Activated naive CD4-positive, alpha-beta T cell treated with anti-CD3 and anti-CD28 coated beads, Interleukin-2, amount 50 U/mL, for 24 hours (primary cell): ENCODE measurements around the gene GABRB2.
A peak's percentile ranks its signal among the peaks of the same experiment; 100 is the strongest.

Experiments
- H3K27ac Mint-ChIP-seq: one replicate; pipeline ENCODE4 v1.8.0; 2021; ENCODE audit warnings: mild to moderate bottlenecking, mixed read lengths
- H3K27me3 Mint-ChIP-seq: one replicate; pipeline ENCODE4 v1.8.0; 2021; ENCODE audit warnings: mixed read lengths
- H3K36me3 Mint-ChIP-seq: one replicate; pipeline ENCODE4 v1.8.0; 2021; ENCODE audit warnings: mixed read lengths
- H3K4me1 Mint-ChIP-seq: one replicate; pipeline ENCODE4 v1.8.0; 2021; ENCODE audit warnings: mixed read lengths
- H3K4me3 Mint-ChIP-seq: one replicate; pipeline ENCODE4 v1.8.0; 2021; ENCODE audit warnings: mild to moderate bottlenecking, mixed read lengths
- H3K9me3 Mint-ChIP-seq: one replicate; pipeline ENCODE4 v1.8.0; 2021; ENCODE audit warnings: mixed read lengths

Gene GABRB2

DNA sequence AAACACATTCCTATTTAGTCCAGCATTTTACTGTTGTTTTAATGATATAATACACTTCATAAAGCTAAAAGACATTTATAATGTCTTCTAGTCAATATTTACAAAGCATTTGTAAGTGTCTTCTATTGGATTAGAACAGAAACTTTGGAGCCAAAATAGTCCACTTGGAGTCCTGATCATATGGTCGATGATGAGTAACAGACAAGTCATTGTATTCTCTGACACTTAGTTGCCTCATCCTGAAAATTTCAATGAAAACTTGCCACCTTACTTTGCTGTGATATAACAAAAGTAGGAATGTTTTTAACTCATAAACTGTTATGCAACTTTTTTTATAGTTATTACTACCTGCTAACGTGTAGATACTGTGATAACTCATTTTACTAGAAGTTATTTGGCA, 132.5 kb downstream of the GABRB2 start:
- Mint-ChIP-seq H3K4me3 (no peak overlapping the region), H3K4me1 (no peaks in the 10 kb centered on the region), H3K36me3 (no peaks in the 10 kb centered on the region), H3K27me3 (no peaks in the 10 kb centered on the region), H3K9me3 (no peaks in the 10 kb centered on the region), H3K27ac (no peak overlapping the region)

DNA sequence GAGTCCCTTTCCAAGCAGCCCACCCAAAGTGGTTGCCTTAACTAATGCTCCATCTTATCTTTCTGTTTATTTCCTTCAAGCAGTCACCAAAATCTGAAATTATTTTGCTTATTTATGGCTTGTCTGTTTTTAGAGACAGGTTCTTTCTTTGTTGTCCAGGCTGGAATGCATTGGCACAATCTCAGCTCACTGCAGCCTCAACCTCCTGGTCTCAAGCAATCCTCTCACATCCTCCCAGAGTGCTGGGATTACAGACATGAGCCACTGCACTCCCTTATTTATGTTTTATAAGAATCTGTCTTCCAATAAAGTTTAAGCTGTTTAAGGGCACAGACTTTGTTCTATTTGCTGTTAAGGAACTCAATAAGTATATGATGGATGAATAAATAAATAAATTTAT, 133.7 kb downstream of the GABRB2 start:
- Mint-ChIP-seq H3K9me3 (no peaks in the 10 kb centered on the region), H3K27ac (no peak overlapping the region), H3K36me3 (no peaks in the 10 kb centered on the region), H3K4me1 (no peaks in the 10 kb centered on the region), H3K4me3 (no peak overlapping the region), H3K27me3 (no peaks in the 10 kb centered on the region)

- Mint-ChIP-seq H3K27ac (no peak overlapping the region), H3K4me1 (no peaks in the 10 kb centered on the region), H3K27me3 (no peaks in the 10 kb centered on the region), H3K4me3 (no peak overlapping the region), H3K36me3 (no peaks in the 10 kb centered on the region), H3K9me3 (no peaks in the 10 kb centered on the region)
Measured at GRCh38 chr5:161411156-161411555, 135.4 kb downstream of the GABRB2 start.

- Mint-ChIP-seq H3K4me1 (no peaks in the 10 kb centered on the region), H3K27me3 (no peaks in the 10 kb centered on the region), H3K27ac (no peak overlapping the region), H3K4me3 (no peak overlapping the region), H3K36me3 (no peaks in the 10 kb centered on the region), H3K9me3 (no peaks in the 10 kb centered on the region)
Measured at GRCh38 chr5:161410640-161411039, 135.9 kb downstream of the GABRB2 start.

- no peaks in the 10 kb centered on the region for H3K36me3 Mint-ChIP-seq
- no peaks in the 10 kb centered on the region for H3K4me1 Mint-ChIP-seq
- no peak overlapping the region for H3K27ac Mint-ChIP-seq
- no peaks in the 10 kb centered on the region for H3K9me3 Mint-ChIP-seq
- no peaks in the 10 kb centered on the region for H3K27me3 Mint-ChIP-seq
- no peak overlapping the region for H3K4me3 Mint-ChIP-seq
Measured at GRCh38 chr5:161409471-161409870, 137.1 kb downstream of the GABRB2 start.

DNA sequence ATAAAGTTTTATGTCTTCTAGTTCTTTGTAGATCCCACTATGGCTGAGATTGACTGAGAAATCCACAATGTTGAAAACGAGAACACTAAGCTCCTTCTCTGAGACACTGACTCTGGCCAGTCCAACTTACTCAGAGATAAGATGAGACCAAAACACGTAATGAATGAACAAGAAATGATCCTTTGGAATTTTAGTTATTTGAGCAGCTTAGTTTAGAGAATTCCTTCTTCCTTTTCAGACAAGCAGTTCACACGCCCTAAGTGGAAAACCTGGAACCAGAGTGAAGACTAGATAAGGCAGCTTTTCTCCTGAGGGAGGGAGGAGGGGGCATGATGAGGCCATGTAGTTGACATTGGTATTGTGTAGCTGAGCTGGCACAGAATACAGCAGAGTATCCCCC, 139.6 kb downstream of the GABRB2 start:
- no peaks in the 10 kb centered on the region for H3K9me3 Mint-ChIP-seq
- H3K27ac Mint-ChIP-seq = no peak overlapping the region
- no peak overlapping the region for H3K4me3 Mint-ChIP-seq
- H3K4me1 Mint-ChIP-seq = no peaks in the 10 kb centered on the region
- H3K27me3 Mint-ChIP-seq = no peaks in the 10 kb centered on the region
- H3K36me3 Mint-ChIP-seq = no peaks in the 10 kb centered on the region

- Mint-ChIP-seq H3K36me3 (no peaks in the 10 kb centered on the region), H3K4me3 (no peak overlapping the region), H3K4me1 (no peaks in the 10 kb centered on the region), H3K9me3 (no peaks in the 10 kb centered on the region), H3K27ac (no peak overlapping the region), H3K27me3 (no peaks in the 10 kb centered on the region)
Measured at GRCh38 chr5:161403996-161404395, 142.5 kb downstream of the GABRB2 start.

GRCh38 chr5:161403121-161403520, 143.4 kb downstream of the GABRB2 start:
- no peaks in the 10 kb centered on the region for H3K9me3 Mint-ChIP-seq
- no peak overlapping the region for H3K27ac Mint-ChIP-seq
- no peaks in the 10 kb centered on the region for H3K4me1 Mint-ChIP-seq
- H3K36me3 Mint-ChIP-seq = no peaks in the 10 kb centered on the region
- no peaks in the 10 kb centered on the region for H3K27me3 Mint-ChIP-seq
- H3K4me3 Mint-ChIP-seq = no peak overlapping the region

GRCh38 chr5:161400583-161400982, 145.9 kb downstream of the GABRB2 start:
- no peaks in the 10 kb centered on the region for H3K27me3 Mint-ChIP-seq
- H3K36me3 Mint-ChIP-seq = no peaks in the 10 kb centered on the region
- no peaks in the 10 kb centered on the region for H3K9me3 Mint-ChIP-seq
- H3K4me1 Mint-ChIP-seq = no peaks in the 10 kb centered on the region
- no peak overlapping the region for H3K4me3 Mint-ChIP-seq
- H3K27ac Mint-ChIP-seq = no peak overlapping the region

- Mint-ChIP-seq H3K4me3 (no peak overlapping the region), H3K4me1 (no peaks in the 10 kb centered on the region), H3K27ac (no peak overlapping the region), H3K9me3 (no peaks in the 10 kb centered on the region), H3K27me3 (no peaks in the 10 kb centered on the region), H3K36me3 (no peaks in the 10 kb centered on the region)
Measured at GRCh38 chr5:161399996-161400562, 146.4 kb downstream of the GABRB2 start.

DNA sequence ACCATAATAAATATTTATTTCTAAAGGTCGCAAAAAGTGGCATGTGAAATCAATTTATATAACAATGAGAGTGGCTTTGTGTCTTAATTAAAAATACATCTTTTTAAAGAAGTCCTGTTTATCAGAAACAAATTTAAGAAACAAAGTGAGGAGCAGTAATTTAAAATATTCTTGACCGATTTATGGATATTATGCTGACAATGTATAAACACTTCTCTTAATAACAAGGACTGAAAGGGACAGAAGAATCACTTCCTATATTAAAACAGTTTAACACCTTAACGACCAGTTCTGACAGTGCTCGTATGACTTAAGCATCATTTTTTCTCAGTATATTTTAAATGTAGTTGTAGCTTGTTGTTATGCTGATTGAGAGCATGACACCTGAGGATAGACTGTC, 149.1 kb downstream of the GABRB2 start:
- no peak overlapping the region for H3K4me3 Mint-ChIP-seq
- peak overlapping the region; percentile 21 for H3K27ac Mint-ChIP-seq
- no peaks in the 10 kb centered on the region for H3K27me3 Mint-ChIP-seq
- H3K36me3 Mint-ChIP-seq = no peaks in the 10 kb centered on the region
- no peaks in the 10 kb centered on the region for H3K4me1 Mint-ChIP-seq
- H3K9me3 Mint-ChIP-seq = peaks cover 9% of the 10 kb centered on the region

GRCh38 chr5:161396171-161396570, 150.4 kb downstream of the GABRB2 start:
- Mint-ChIP-seq H3K4me3 (no peak overlapping the region), H3K9me3 (peaks cover 9% of the 10 kb centered on the region), H3K4me1 (no peaks in the 10 kb centered on the region), H3K27ac (no peak overlapping the region), H3K36me3 (no peaks in the 10 kb centered on the region), H3K27me3 (no peaks in the 10 kb centered on the region)

DNA sequence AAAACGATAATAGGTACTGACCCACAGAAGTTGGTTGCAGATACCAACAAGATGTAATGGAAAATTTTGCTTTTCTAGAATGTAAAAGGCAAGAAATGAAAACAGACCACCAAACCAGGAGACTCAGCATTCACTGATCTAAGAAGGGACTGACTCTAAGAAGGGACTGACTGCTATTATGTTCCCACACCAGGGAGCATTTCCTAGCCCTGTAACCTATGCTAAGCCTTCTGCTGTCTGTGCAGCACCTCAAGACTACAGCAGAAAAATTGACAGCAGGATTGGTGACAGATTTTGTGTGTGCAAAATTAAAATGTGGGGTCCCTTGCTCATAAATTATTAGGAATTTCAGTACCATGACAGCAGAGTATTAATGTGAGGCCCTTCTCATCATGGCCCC, 154.8 kb downstream of the GABRB2 start:
- H3K27ac Mint-ChIP-seq = no peak overlapping the region
- no peaks in the 10 kb centered on the region for H3K27me3 Mint-ChIP-seq
- no peak overlapping the region for H3K4me3 Mint-ChIP-seq
- H3K36me3 Mint-ChIP-seq = no peaks in the 10 kb centered on the region
- H3K9me3 Mint-ChIP-seq = peaks cover 9% of the 10 kb centered on the region
- no peaks in the 10 kb centered on the region for H3K4me1 Mint-ChIP-seq

DNA sequence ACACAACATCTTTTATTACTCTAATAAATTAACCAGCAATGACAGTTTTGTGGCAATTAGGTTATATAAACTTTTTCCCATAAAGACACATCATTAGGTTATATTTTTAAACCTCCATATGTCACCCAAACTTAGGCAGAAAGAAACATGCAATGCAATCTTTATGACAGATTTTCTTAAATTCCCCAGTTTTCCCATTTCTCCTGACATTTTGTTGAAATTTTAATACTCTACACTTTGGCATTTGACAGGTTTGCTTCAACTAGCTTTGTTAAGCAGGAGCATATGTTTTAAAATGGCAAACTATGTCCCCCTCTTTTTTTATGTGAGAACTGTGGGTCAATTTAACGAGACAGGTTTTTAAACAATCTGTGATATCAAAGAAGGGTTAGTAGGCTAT, 155.5 kb downstream of the GABRB2 start:
- no peak overlapping the region for H3K27ac Mint-ChIP-seq
- H3K27me3 Mint-ChIP-seq = no peaks in the 10 kb centered on the region
- H3K36me3 Mint-ChIP-seq = no peaks in the 10 kb centered on the region
- no peak overlapping the region for H3K4me3 Mint-ChIP-seq
- no peaks in the 10 kb centered on the region for H3K4me1 Mint-ChIP-seq
- H3K9me3 Mint-ChIP-seq = peaks cover 9% of the 10 kb centered on the region

DNA sequence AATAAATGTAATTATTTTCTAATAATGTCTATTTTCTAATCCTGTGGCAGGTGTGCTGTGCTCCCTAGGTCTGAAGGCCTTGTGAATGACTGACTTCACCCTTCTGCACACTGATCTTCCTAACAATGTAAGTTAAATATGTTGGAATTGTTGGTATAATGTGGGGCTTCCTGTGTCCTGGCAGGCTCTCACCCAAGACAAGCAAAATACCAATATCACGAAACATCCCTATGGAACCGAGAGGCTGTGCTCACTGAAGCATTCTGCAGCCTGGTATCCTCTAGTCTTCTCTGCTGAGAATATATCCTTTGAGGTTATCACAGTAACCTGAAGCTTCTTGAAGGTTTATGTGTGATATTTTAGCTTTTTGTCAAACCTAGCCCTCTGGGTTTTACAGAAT, 159.4 kb downstream of the GABRB2 start:
- Mint-ChIP-seq H3K9me3 (no peaks in the 10 kb centered on the region), H3K36me3 (no peaks in the 10 kb centered on the region), H3K4me3 (no peak overlapping the region), H3K27ac (no peak overlapping the region), H3K27me3 (no peaks in the 10 kb centered on the region), H3K4me1 (no peaks in the 10 kb centered on the region)

DNA sequence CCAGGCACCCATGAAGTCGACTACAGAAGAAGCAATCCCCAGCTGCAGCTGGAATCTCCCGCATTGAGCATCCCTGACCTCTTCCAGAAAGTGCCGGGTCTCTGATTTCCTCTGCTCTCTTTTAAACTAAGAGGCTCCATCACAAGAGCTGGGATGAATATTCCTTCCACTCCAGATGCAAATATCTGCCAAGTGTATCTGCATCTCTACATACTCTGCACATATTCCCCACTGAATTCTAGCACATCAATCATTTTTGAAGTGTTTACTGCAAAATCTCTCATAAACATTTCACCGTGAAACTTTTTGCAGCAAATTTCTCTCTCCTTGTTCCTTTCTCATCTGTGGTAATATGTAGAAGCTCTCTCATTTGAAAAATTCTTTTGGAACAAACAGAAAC, 161.5 kb downstream of the GABRB2 start:
- no peaks in the 10 kb centered on the region for H3K4me1 Mint-ChIP-seq
- H3K4me3 Mint-ChIP-seq = no peak overlapping the region
- H3K9me3 Mint-ChIP-seq = no peaks in the 10 kb centered on the region
- H3K27me3 Mint-ChIP-seq = no peaks in the 10 kb centered on the region
- H3K27ac Mint-ChIP-seq = no peak overlapping the region
- no peaks in the 10 kb centered on the region for H3K36me3 Mint-ChIP-seq

GRCh38 chr5:161382685-161383084, 163.8 kb downstream of the GABRB2 start:
- H3K27me3 Mint-ChIP-seq = no peaks in the 10 kb centered on the region
- no peak overlapping the region for H3K27ac Mint-ChIP-seq
- H3K9me3 Mint-ChIP-seq = no peaks in the 10 kb centered on the region
- H3K4me3 Mint-ChIP-seq = no peak overlapping the region
- no peaks in the 10 kb centered on the region for H3K4me1 Mint-ChIP-seq
- H3K36me3 Mint-ChIP-seq = no peaks in the 10 kb centered on the region
